ENCODE results near the gene PAGE4.

GRCh38 chrX:49858341-49858740 is 29.2 kb downstream of the PAGE4 start:
- TF ChIP-seq CTCF (IDR thresholded peaks at IDR 0.05), result no peak
- no peak for TF ChIP-seq EP300 (IDR thresholded peaks at IDR 0.05)
- no peak for TF ChIP-seq POLR2AphosphoS5 (IDR thresholded peaks at IDR 0.05)
